Cardiac muscle cell (in vitro differentiated cells and primary cell): Measurements from ENCODE around the gene APOC4. TPM values are rescaled to one million over a fixed set of nuclear protein-coding genes. Genes with fewer than 3 reads are reported as not detected.
"Not testable (repeated sequence)": the region's sequence is repeated elsewhere in the genome, so short reads cannot be mapped to it uniquely, and the experiment has no call there.

Experiments
- DNase-seq, 2 donors: peaks; one replicate each; pipeline versions ENCODE4 v3.0.0 to v3.0.0-alpha.2; 2010 to 2017; ENCODE audit warnings: low read depth in 1 of 2, low spot score in 1 of 2
- H3K27ac ChIP-seq: fragments of 200-600 bp; sonication (generic); 2 replicates; pipeline ENCODE4 v1.5.1; 2016
- H3K27me3 ChIP-seq: fragments of 200-600 bp; sonication (generic); 2 replicates; pipeline ENCODE4 v1.6.0; 2016; ENCODE audit warnings: control low read depth
- H3K36me3 ChIP-seq: fragments of 200-600 bp; sonication (generic); 2 replicates; pipeline ENCODE4 v1.5.1; 2016; ENCODE audit warnings: control low read depth
- H3K4me1 ChIP-seq: fragments of 200-600 bp; sonication (generic); 2 replicates; pipeline ENCODE4 v1.8.1; 2017; ENCODE audit warnings: low read depth, mild to moderate bottlenecking, mixed run types
- H3K4me3 ChIP-seq: fragments of 200-600 bp; sonication (generic); 2 replicates; pipeline ENCODE4 v1.5.1; 2016; ENCODE audit warnings: mild to moderate bottlenecking
- H3K9me3 ChIP-seq: fragments of 200-600 bp; sonication (generic); 2 replicates; pipeline ENCODE4 v1.5.1; 2017; ENCODE audit warnings: low read depth, mild to moderate bottlenecking, control low read depth
- CTCF ChIP-seq: IDR thresholded peaks from 2 replicates; pipeline ENCODE4 v1.5.1; 2012; ENCODE audit warnings: low read depth, mild to moderate bottlenecking, low read length
- polyA plus RNA-seq: library from polyadenylated mRNA; unstranded; fragments of >200 nt; fragmentation: Nextera tagmentation; extraction: Ambion mirVana; gene quantifications from 2 replicates; pipeline ENCODE4 v1.2.1, GENCODE V29; 2016
- total RNA-seq: library from RNA; depleted of rRNA; stranded (reverse); fragments of >200 nt; gene quantifications from 2 replicates; pipeline ENCODE4 v1.2.3, GENCODE V29; 2016

APOC4 gene
- total and polyA plus RNA-seq, 2 experiments from 2014 or later = not detected

DNA sequence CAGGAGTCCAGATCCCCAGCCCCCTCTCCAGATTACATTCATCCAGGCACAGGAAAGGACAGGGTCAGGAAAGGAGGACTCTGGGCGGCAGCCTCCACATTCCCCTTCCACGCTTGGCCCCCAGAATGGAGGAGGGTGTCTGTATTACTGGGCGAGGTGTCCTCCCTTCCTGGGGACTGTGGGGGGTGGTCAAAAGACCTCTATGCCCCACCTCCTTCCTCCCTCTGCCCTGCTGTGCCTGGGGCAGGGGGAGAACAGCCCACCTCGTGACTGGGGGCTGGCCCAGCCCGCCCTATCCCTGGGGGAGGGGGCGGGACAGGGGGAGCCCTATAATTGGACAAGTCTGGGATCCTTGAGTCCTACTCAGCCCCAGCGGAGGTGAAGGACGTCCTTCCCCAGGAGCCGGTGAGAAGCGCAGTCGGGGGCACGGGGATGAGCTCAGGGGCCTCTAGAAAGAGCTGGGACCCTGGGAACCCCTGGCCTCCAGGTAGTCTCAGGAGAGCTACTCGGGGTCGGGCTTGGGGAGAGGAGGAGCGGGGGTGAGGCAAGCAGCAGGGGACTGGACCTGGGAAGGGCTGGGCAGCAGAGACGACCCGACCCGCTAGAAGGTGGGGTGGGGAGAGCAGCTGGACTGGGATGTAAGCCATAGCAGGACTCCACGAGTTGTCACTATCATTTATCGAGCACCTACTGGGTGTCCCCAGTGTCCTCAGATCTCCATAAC is 36.4 kb upstream of the APOC4 start, which contains the start of gene APOE:
TSS of gene APOE (plus strand) at position 360 of the 724 bp plus-strand sequence. CDS start 829 bp downstream, outside the sequence.
- Histone ChIP-seq H3K27me3 (no peaks in the 10 kb centered on the region), H3K4me3 (peak within 1 kb of the TSS; percentile 40), H3K36me3 (peaks cover 9% of the 10 kb centered on the region), H3K4me1 (no peaks in the 10 kb centered on the region), H3K27ac (peak within 1 kb of the TSS; percentile 79), H3K9me3 (no peaks in the 10 kb centered on the region)
- no peak for TF ChIP-seq CTCF
- DNase-seq = peak; percentile 71 to 91

GRCh38 chr19:44907613-44908012 is 34.4 kb upstream of the APOC4 start:
- Histone ChIP-seq H3K27ac (no peak overlapping the region), H3K4me1 (no peaks in the 10 kb centered on the region), H3K36me3 (peaks cover under 1% of the 10 kb centered on the region), H3K9me3 (no peaks in the 10 kb centered on the region), H3K27me3 (no peaks in the 10 kb centered on the region), H3K4me3 (no peak overlapping the region)
- TF ChIP-seq CTCF = no peak
- no peak for DNase-seq

DNA sequence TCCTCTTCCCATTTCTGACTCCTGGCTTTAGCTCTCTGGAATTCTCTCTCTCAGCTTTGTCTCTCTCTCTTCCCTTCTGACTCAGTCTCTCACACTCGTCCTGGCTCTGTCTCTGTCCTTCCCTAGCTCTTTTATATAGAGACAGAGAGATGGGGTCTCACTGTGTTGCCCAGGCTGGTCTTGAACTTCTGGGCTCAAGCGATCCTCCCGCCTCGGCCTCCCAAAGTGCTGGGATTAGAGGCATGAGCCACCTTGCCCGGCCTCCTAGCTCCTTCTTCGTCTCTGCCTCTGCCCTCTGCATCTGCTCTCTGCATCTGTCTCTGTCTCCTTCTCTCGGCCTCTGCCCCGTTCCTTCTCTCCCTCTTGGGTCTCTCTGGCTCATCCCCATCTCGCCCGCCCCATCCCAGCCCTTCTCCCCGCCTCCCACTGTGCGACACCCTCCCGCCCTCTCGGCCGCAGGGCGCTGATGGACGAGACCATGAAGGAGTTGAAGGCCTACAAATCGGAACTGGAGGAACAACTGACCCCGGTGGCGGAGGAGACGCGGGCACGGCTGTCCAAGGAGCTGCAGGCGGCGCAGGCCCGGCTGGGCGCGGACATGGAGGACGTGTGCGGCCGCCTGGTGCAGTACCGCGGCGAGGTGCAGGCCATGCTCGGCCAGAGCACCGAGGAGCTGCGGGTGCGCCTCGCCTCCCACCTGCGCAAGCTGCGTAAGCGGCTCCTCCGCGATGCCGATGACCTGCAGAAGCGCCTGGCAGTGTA is 33.8 kb upstream of the APOC4 start:
- no peaks in the 10 kb centered on the region for H3K36me3 ChIP-seq
- no peak for TF ChIP-seq CTCF
- no peaks in the 10 kb centered on the region for H3K4me1 ChIP-seq

DNA sequence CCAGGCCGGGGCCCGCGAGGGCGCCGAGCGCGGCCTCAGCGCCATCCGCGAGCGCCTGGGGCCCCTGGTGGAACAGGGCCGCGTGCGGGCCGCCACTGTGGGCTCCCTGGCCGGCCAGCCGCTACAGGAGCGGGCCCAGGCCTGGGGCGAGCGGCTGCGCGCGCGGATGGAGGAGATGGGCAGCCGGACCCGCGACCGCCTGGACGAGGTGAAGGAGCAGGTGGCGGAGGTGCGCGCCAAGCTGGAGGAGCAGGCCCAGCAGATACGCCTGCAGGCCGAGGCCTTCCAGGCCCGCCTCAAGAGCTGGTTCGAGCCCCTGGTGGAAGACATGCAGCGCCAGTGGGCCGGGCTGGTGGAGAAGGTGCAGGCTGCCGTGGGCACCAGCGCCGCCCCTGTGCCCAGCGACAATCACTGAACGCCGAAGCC is 33.2 kb upstream of the APOC4 start:
- no peaks in the 10 kb centered on the region for H3K36me3 ChIP-seq
- H3K4me1 ChIP-seq = no peaks in the 10 kb centered on the region
- H3K27me3 ChIP-seq = no peaks in the 10 kb centered on the region
- no peak overlapping the region for H3K4me3 ChIP-seq
- TF ChIP-seq CTCF = no peak
- no peak for DNase-seq
- H3K9me3 ChIP-seq = no peaks in the 10 kb centered on the region
- H3K27ac ChIP-seq = no peak overlapping the region

More for the DNA sequence above, 33.8 kb upstream of the APOC4 start:
- Histone ChIP-seq H3K4me3 (no peak overlapping the region), H3K9me3 (no peaks in the 10 kb centered on the region), H3K27ac (no peak overlapping the region), H3K27me3 (no peaks in the 10 kb centered on the region)
- DNase-seq = no peak

GRCh38 chr19:44909775-44910174 is 32.3 kb upstream of the APOC4 start:
- H3K4me1 ChIP-seq = peaks cover 4% of the 10 kb centered on the region
- H3K4me3 ChIP-seq = no peak overlapping the region
- no peaks in the 10 kb centered on the region for H3K27me3 ChIP-seq
- no peaks in the 10 kb centered on the region for H3K9me3 ChIP-seq
- no peaks in the 10 kb centered on the region for H3K36me3 ChIP-seq
- no peak overlapping the region for H3K27ac ChIP-seq
- TF ChIP-seq CTCF = no peak
- DNase-seq = no peak

- H3K4me1 ChIP-seq, H3K36me3 ChIP-seq, H3K4me3 ChIP-seq, H3K27me3 ChIP-seq, H3K9me3 ChIP-seq, H3K27ac ChIP-seq, DNase-seq: not testable (repeated sequence)
Measured at GRCh38 chr19:44911896-44912295, 30.1 kb upstream of the APOC4 start.
